ENCODE results near the gene SLC28A1. TPM values are rescaled to one million over a fixed set of nuclear protein-coding genes. Genes with fewer than 3 reads are reported as not detected.

SLC28A1 gene
- total and polyA plus RNA-seq, 2 experiments from 2014 or later, result 2.5 to 3.0 TPM

DNA sequence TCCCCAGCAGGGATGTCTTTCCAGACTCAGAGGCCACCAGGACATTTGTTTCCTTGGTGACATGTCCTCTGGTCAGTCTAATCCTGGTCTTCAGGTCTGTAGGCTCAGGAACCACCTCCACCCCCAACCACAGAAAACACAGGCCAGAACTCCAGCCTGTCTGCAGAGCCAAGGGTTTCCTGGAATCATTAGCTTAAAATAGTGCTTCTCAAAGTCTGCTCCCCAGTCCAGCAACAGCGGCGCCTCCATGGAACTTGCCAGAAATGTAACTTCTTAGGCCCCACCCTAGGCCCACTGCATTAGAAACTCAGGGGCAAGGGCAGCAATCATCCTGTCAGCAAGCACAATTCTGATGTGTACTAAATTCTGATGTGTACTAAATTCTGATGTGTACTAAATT lies 20.0 kb downstream of the SLC28A1 start:
- Histone ChIP-seq H2AFZ (no peak overlapping the region), H3K4me1 (ENCODE audit: insufficient read depth) (peaks cover 9% of the 10 kb centered on the region), H3K79me2 (no peaks in the 10 kb centered on the region), H3K9me2 (replicated peaks; ENCODE audit: insufficient read depth) (no peaks in the 10 kb centered on the region), H3K36me3 (replicated peaks; ENCODE audit: insufficient read depth, low read depth) (no peaks in the 10 kb centered on the region), H3K9me3 (ENCODE audit: low read depth) (no peaks in the 10 kb centered on the region), H3K4me3 (no peak overlapping the region), H4K20me1 (ENCODE audit: insufficient read depth, poor library complexity, severe bottlenecking) (no peaks in the 10 kb centered on the region), H3K27ac (no peak overlapping the region), H3K4me2 (no peak overlapping the region), H3K27me3 (no peaks in the 10 kb centered on the region)
- no peak for DNase-seq (ENCODE audit: low spot score)
- WGBS (ENCODE audit: low lambda C conversion rate, missing lambda C conversion rate), result 80% methylated on average over 2 of the region's 2 CpGs
- TF ChIP-seq EZH2phosphoT487 (IDR thresholded peaks at IDR 0.05; ENCODE audit: low read depth, severe bottlenecking, unreplicated experiment) (no peak), CTCF (IDR thresholded peaks at IDR 0.05; ENCODE audit: poor library complexity) (no peak), EZH2 (IDR thresholded peaks at IDR 0.05; ENCODE audit: borderline replicate concordance) (no peak)

DNA sequence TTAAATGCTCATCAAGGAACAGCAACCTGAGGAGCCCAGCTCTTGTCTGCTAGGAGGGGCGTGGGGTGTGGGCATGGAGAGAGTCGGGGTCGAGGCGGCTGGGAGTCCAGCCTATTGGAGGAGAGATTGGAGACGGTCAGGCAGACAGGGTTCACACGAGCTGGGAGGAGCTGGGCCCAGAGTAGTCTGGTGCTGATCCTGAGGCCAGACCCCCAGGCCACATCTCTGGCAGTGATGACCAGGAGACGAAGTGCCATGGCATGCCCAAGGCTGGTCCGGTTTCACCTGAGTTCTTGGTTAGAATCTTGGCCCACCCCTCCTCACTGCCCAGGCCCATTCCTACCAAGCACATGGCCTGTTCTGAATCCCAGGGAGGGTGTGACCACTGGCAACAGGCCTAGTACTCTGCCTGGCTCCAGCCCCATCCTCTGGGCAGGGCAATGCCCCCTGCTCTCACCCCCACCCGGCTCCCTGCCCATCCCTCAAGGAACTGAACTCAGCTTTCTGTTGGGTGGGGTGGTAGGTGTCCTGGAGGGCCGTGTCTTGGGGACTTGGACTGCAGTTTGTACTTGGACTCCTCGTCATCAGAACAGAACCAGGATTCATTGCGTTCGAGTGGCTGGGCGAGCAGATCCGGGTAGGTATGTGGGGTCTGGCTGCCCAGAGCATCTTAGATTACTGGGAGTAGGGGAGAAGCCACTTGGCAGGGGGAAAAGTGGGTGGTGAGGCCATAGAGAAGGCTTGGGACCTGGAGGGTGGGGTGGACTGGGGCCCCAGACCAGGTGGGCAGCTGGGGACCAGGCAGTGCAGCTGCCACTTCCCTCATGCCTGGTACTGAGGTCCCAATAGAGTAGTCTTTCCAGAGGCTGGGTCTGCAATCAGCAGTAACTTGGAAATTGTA lies 20.8 kb downstream of the SLC28A1 start:
- no peak overlapping the region for H3K4me3 ChIP-seq
- 90% methylated on average over 15 of the region's 15 CpGs for whole genome bisulfite sequencing (ENCODE audit: low lambda C conversion rate, missing lambda C conversion rate)
- H3K4me1 ChIP-seq (ENCODE audit: insufficient read depth), result peaks cover 9% of the 10 kb centered on the region
- no peaks in the 10 kb centered on the region for H3K36me3 ChIP-seq (replicated peaks; ENCODE audit: insufficient read depth, low read depth)
- no peak overlapping the region for H3K27ac ChIP-seq
- no peaks in the 10 kb centered on the region for H4K20me1 ChIP-seq (ENCODE audit: insufficient read depth, poor library complexity, severe bottlenecking)
- TF ChIP-seq CTCF (IDR thresholded peaks at IDR 0.05; ENCODE audit: poor library complexity) (no peak), EZH2 (IDR thresholded peaks at IDR 0.05; ENCODE audit: borderline replicate concordance) (no peak), EZH2phosphoT487 (IDR thresholded peaks at IDR 0.05; ENCODE audit: low read depth, severe bottlenecking, unreplicated experiment) (no peak)
- no peaks in the 10 kb centered on the region for H3K9me2 ChIP-seq (replicated peaks; ENCODE audit: insufficient read depth)
- no peak overlapping the region for H3K4me2 ChIP-seq
- DNase-seq (ENCODE audit: low spot score), result no peak
- H3K9me3 ChIP-seq (ENCODE audit: low read depth), result no peaks in the 10 kb centered on the region
- no peak overlapping the region for H2AFZ ChIP-seq
- no peaks in the 10 kb centered on the region for H3K27me3 ChIP-seq
- no peaks in the 10 kb centered on the region for H3K79me2 ChIP-seq

GRCh38 chr15:84907731-84908130 lies 23.3 kb downstream of the SLC28A1 start:
- WGBS (ENCODE audit: low lambda C conversion rate, missing lambda C conversion rate), result 81% methylated on average over 4 of the region's 4 CpGs
- Histone ChIP-seq H3K4me3 (no peak overlapping the region), H3K27me3 (no peaks in the 10 kb centered on the region), H3K9me3 (ENCODE audit: low read depth) (no peaks in the 10 kb centered on the region), H3K27ac (no peak overlapping the region), H3K36me3 (replicated peaks; ENCODE audit: insufficient read depth, low read depth) (no peaks in the 10 kb centered on the region), H3K4me1 (ENCODE audit: insufficient read depth) (peaks cover 26% of the 10 kb centered on the region), H4K20me1 (ENCODE audit: insufficient read depth, poor library complexity, severe bottlenecking) (no peaks in the 10 kb centered on the region), H3K79me2 (no peaks in the 10 kb centered on the region), H3K4me2 (no peak overlapping the region), H3K9me2 (replicated peaks; ENCODE audit: insufficient read depth) (no peaks in the 10 kb centered on the region), H2AFZ (no peak overlapping the region)
- TF ChIP-seq CTCF (IDR thresholded peaks at IDR 0.05; ENCODE audit: poor library complexity) (no peak), EZH2 (IDR thresholded peaks at IDR 0.05; ENCODE audit: borderline replicate concordance) (no peak), EZH2phosphoT487 (IDR thresholded peaks at IDR 0.05; ENCODE audit: low read depth, severe bottlenecking, unreplicated experiment) (no peak)
- no peak for DNase-seq (ENCODE audit: low spot score)

All from hepatocyte (in vitro differentiated cells).